Measurements from ENCODE around the gene OR10R2.

The OR10R2 gene

GRCh38 chr1:158527190-158527815 is 55.3 kb downstream of the OR10R2 start:
- DNase-seq = peak in 1 of 2 donors; percentile 13

Measured in inflammatory macrophage (primary cell).